NT2/D1 (cell line): ENCODE results near the gene SPTBN5.

Source experiments
- SUZ12 ChIP-seq: IDR thresholded peaks from 2 replicates; pipeline ENCODE4 v1.6.1; 2011; ENCODE audit not compliant: insufficient read length, insufficient read depth; ENCODE audit errors: extremely low read depth
- YY1 ChIP-seq: IDR thresholded peaks from 2 replicates; pipeline ENCODE4 v1.6.1; 2011; ENCODE audit not compliant: insufficient read length, insufficient read depth

DNA sequence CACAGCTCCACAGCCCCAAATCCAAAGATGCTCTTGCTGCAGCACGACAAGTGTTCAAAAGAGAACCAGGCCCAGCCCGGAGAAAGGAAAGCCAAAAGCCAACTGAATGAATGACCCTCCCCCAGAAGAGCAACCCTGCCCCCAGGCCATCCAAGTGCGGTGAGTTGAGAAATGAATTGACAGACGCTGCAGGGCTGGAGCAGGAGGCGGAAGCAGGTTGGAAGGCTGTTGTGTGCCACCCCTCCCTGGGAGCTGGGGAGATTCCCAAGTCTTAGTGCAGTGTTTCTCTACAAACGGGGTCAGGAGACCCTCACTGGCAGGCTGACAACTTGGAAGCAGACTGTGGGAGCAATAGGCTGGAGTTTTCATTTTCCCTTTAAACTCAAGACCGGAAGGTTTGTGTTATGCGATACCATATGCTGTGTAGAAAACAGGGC lies 3.5 kb upstream of the SPTBN5 start:
- TF ChIP-seq SUZ12: no peak
- no peak for TF ChIP-seq YY1
